Ovary (tissue), 3 donors: ENCODE results near the gene SSPN.

Experiments
- EP300 ChIP-seq: sonication (generic); formaldehyde crosslinking; IDR thresholded peaks from one replicate; pipeline ENCODE4 v1.6.1; 2017; ENCODE audit warnings: antibody characterized with exemption
- POLR2A ChIP-seq: fragments of 450-650 bp; IDR thresholded peaks from one replicate; pipeline ENCODE4 v1.6.1; 2017; ENCODE audit warnings: antibody characterized with exemption, mild to moderate bottlenecking, moderate library complexity
- TF ChIP-seq, protein P1 (sequence below), 3 donors: fragments of 450-650 bp in 2 of 3; fragments of 200-600 bp in 1 of 3; IDR thresholded peaks; one replicate each; pipeline versions ENCODE4 v1.5.1 to v1.8.0; 2016 to 2022; ENCODE audit warnings: antibody characterized with exemption in 3 of 3, mild to moderate bottlenecking in 1 of 3
- donor health status: DM: no; HTN: no; CAD: no.

DNA sequence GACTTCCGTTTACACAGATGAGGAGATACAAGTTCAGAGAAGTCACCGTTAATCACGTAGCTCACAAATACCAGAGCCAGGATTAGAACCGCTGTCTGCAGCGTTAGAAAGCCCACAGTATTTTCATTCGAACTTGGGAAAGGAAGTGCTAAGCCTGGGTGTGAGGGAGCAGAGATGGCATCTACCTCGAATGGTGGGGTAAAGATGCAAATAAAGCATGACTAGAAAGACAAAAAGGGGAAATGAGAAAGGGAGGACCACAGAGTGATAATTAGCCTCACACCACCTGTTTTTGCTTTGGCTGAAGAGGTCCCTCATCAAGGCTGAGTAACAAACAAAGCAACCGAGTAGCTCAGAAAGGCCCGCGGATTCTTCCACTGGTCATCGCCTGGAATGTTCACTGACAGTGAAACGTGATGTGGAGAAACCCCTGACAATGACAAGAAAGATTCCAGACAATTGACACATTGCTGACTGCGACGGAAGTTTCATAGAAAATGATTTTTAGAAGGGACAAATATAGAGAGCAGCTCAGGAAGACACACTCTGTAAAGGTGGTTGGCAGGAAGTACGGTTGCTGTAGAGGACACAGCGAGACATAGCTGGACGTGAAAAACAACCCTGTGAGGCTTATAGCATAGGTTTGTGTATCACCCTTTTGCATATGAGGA lies 39.0 kb upstream of the SSPN start:
- TF ChIP-seq POLR2A (no peak), EP300 (no peak)
- TF ChIP-seq, protein P1, sequence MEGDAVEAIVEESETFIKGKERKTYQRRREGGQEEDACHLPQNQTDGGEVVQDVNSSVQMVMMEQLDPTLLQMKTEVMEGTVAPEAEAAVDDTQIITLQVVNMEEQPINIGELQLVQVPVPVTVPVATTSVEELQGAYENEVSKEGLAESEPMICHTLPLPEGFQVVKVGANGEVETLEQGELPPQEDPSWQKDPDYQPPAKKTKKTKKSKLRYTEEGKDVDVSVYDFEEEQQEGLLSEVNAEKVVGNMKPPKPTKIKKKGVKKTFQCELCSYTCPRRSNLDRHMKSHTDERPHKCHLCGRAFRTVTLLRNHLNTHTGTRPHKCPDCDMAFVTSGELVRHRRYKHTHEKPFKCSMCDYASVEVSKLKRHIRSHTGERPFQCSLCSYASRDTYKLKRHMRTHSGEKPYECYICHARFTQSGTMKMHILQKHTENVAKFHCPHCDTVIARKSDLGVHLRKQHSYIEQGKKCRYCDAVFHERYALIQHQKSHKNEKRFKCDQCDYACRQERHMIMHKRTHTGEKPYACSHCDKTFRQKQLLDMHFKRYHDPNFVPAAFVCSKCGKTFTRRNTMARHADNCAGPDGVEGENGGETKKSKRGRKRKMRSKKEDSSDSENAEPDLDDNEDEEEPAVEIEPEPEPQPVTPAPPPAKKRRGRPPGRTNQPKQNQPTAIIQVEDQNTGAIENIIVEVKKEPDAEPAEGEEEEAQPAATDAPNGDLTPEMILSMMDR (IDR thresholded peaks at IDR 0.05), result no peak
